HG03045 (cell line): ENCODE results near the gene JAK2.
"Not testable (repeated sequence)": the region's sequence is repeated elsewhere in the genome, so short reads cannot be mapped to it uniquely, and the experiment has no call there.

Experiments used
- ATAC-seq: cut with Tn5 transposase; IDR thresholded peaks from one replicate; pipeline ENCODE4 v1.9.1; 2021; ENCODE audit warnings: mild to moderate bottlenecking, moderate library complexity; ENCODE audit not compliant: unreplicated experiment

The JAK2 gene

GRCh38 chr9:4984621-4985385 is at the start of gene JAK2:
TSS of gene JAK2 (plus strand) at chr9:4985272. CDS start at chr9:5021988, 36,716 bp downstream.
- peak; percentile 80 for ATAC-seq

DNA sequence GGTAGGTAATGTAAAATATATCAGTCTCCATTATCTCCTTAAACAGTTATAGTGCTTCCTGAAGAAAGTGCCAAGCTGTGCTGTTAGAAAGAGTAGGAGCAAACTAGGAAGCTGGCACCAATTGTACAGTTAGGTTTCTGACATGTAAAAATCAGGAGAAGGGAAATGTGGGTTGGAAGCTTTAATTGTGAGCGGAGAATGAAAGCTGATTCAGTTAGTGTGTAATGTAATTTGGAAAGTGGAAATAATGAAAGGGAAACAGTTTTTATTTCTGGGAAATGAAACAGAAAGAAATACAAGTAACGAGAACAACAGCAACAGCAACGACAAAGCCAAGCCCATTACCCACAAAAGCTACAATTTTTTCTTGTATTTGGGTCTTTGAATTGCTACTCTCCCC is 48.8 kb upstream of the JAK2 start:
- no peak for ATAC-seq

- peak; percentile 64 for ATAC-seq
These were observed 48.2 kb upstream of the JAK2 start for GRCh38 chr9:4936823-4937222.

GRCh38 chr9:4937446-4937845 is 47.6 kb upstream of the JAK2 start:
- ATAC-seq = no peak

- no peak for ATAC-seq
These were observed 46.6 kb upstream of the JAK2 start for GRCh38 chr9:4938496-4938895.

GRCh38 chr9:4939118-4939561 is 45.9 kb upstream of the JAK2 start:
- peak; percentile 82 for ATAC-seq

DNA sequence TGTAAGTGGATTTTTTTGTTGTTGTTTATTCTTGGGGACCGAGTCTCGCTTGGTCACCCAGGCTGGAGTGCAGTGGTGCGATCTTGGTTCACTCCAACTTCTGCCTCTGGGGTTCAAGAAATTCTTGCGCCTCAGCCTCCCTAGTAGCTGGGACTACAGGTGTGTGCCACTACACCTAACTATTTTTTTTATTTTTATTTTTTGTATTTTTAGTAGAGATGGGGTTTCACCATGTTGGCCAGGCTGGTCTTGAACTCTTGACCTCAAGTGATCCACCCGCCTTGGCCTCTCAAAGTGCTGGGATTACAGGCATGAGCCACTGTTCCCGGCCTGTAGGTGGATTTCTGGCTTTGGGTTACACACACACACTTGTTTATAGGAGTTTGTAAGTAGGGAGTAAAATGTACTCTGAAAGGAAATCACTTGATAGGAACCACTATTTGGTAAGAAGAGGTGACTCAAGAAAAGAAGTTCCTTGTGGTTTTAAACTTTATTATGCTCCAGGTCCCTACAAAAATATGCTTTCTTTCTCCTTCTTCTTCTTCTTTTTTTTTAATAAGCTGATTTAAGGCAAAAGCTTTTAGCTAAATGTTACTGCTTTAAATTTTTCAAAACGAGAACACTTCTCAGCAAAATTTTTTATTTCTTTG is 42.9 kb upstream of the JAK2 start:
- ATAC-seq = not testable (repeated sequence)

- no peak for ATAC-seq
These were observed 41.7 kb upstream of the JAK2 start for GRCh38 chr9:4943346-4943745.

DNA sequence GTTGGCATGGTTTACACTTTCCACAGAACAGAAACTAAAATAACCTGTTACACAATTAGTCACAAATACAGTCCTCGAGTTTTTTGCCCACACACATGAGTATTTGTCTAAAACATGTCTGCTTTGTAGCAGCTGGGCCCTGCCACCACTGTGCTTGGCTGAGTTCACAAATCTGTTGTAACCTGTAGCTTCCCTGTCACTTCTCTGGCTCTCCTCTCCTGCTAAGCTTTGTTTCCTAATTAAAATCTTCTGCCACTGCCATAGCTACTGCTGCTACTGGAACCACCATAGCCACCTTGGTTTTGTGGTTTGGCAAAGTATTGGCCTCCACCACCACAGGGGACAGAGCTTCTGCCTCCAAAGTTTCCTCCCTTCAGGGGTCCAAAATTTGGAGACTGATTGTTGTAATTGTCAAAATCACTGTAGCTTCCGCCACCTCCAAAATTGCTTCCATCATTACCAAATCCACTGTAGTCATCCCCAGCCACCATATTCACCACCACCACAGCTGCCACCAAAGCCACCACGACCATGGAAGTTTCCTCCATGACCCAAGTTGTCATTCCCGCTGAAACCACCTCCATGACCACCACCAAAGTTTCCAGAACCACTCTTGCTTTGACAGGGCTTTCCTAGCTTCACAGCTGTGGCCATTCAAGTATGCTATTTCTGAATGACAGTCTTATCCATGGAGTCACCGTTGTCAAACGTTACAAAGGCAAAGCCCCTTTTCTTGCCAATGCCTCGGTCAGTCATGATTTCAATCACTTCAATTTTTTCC is 40.5 kb upstream of the JAK2 start:
- not testable (repeated sequence) for ATAC-seq

- ATAC-seq = no peak
These were observed 38.1 kb upstream of the JAK2 start for GRCh38 chr9:4946937-4947336.

- ATAC-seq = no peak
These were observed 29.2 kb upstream of the JAK2 start for GRCh38 chr9:4955836-4956235.

DNA sequence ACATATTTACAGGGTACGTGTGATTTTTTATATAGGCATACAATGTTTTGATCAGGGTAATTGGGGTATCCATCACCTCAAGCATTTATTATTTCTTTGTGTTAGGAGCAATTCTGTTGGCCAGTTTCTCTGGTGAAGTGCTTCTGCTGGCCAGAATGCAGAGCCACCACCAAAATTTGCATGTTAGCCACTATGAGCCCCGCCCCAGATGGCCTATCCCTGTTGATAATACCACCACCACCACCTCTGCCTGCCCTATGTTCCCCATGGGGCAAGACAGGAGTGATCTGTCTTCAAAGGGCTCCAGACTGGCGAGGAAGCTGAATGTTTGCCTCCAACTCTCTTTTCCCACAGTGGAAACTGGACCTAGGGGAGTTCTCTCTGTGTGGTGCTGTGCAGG is 26.0 kb upstream of the JAK2 start:
- ATAC-seq = no peak

- no peak for ATAC-seq
These were observed 23.0 kb upstream of the JAK2 start for GRCh38 chr9:4962085-4962484.

GRCh38 chr9:4964540-4964939 is 20.5 kb upstream of the JAK2 start:
- ATAC-seq = no peak

- ATAC-seq = no peak
These were observed 19.8 kb upstream of the JAK2 start for GRCh38 chr9:4965174-4965821.

DNA sequence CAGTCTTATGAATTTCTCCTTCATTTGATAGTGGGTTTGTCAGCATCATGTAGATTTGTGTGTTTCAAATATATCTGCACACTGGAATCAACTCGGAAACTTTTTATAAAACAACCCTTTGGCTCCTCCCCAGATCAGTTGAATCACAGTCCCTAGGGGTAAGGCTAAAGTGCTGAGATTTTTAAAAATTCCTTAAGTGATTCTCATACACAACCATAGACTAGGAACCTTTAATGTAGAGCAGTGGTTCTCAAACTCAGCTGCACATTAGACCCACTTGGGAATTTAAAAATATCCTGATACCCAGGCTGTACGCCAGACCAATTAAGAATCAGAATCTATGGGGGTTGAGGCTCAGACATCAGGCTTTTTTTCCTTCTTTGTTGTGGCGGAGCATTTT is 17.5 kb upstream of the JAK2 start:
- no peak for ATAC-seq

DNA sequence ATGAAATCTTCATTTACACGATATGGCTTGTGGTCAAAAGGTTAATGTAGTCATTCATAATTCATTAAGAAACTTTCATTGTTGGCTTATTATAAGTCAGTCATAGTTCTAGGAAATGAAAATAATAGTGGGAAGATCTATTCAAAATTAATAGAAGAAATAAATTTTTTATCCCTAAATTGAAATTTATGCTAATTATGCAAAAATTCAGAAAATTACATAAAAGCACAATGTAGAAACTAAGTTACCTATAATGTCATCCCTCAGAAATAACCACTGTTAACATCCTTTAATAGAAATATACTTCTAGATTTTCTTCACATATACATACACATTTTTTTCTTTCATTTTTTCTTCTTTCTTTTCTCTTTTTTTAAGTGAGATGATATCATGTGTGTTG is 15.9 kb upstream of the JAK2 start:
- ATAC-seq = no peak

- ATAC-seq = peak; percentile 83
These were observed 14.0 kb upstream of the JAK2 start for GRCh38 chr9:4970970-4971641.

- ATAC-seq = no peak
These were observed 11.8 kb upstream of the JAK2 start for GRCh38 chr9:4973246-4973645.

DNA sequence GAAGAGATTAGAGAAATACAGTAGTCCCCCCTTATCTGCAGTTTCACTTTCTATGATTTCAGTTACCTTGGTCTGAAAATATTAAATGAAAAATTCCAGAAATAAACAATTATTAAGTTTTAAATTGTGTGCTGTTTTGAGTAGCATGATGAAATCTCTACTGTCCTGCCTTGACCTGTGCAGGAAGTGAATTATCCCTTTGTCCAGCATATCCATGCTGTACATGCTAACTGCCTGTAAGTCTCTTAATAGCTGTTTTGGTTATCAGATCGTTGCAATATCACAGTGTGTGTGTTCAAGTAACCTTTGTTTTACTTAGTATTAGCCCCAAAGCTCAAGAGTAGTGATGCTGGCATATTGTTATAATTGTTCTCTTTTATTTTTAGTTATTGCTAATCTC is 11.2 kb upstream of the JAK2 start:
- no peak for ATAC-seq

DNA sequence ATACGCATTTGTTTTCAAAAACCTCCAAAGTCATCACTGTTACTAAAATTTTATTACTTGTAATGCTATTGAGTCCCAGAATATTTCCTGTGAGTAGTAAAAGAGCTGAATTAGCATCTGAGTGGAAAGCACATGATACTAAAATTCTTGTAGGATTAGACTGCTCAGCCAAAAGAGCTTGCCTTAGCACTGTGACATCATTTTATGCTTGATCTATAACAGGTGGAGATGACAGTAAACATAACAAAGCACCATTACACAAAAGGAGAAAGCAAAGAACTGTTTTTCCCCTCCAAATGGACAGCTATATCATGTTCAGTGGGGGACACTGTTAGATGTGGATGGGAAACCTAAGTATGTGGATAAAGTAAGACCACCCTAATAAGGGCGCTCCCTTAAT is 5.8 kb upstream of the JAK2 start:
- no peak for ATAC-seq
